Stimulated activated CD8-positive, alpha-beta memory T cell treated with anti-CD3 and anti-CD28 coated beads, Interleukin-15, amount 100 ng/mL, for 48 hours (primary cell): Measurements from ENCODE around the gene ADAD1.
"Not testable (repeated sequence)": the region's sequence is repeated elsewhere in the genome, so short reads cannot be mapped to it uniquely, and the experiment has no call there.

Experiments
- DNase-seq, 2 donors: peaks; one replicate each; pipeline ENCODE4 v3.0.0-alpha.2; 2020; ENCODE audit warnings: low read depth in 2 of 2

The ADAD1 gene

GRCh38 chr4:122378711-122379110 lies at the start of gene ADAD1:
Gene ADAD1 (plus strand): TSS chr4:122379011. CDS start chr4:122380070, 1,059 bp downstream.
- no peak for DNase-seq

GRCh38 chr4:122329876-122330565 lies 48.8 kb upstream of the ADAD1 start:
- DNase-seq, result no peak

GRCh38 chr4:122331195-122331594 lies 47.6 kb upstream of the ADAD1 start:
- no peak for DNase-seq

- no peak for DNase-seq
Measured at GRCh38 chr4:122334828-122335227, 44.0 kb upstream of the ADAD1 start.

- DNase-seq, result no peak
Measured at GRCh38 chr4:122341886-122342285, 36.9 kb upstream of the ADAD1 start.

- DNase-seq, result no peak
Measured at GRCh38 chr4:122346036-122346435, 32.8 kb upstream of the ADAD1 start.

- no peak for DNase-seq
Measured at GRCh38 chr4:122346503-122346902, 32.3 kb upstream of the ADAD1 start.

- no peak for DNase-seq
Measured at GRCh38 chr4:122356317-122356808, 22.4 kb upstream of the ADAD1 start.

- DNase-seq, result no peak
Measured at GRCh38 chr4:122360754-122361153, 18.1 kb upstream of the ADAD1 start.

GRCh38 chr4:122364700-122365404 lies 14.0 kb upstream of the ADAD1 start:
- DNase-seq, result no peak

GRCh38 chr4:122368786-122369185 lies 10.0 kb upstream of the ADAD1 start:
- not testable (repeated sequence) for DNase-seq

GRCh38 chr4:122377352-122377751 lies 1.5 kb upstream of the ADAD1 start:
- DNase-seq, result no peak

GRCh38 chr4:122379239-122379638 lies 428 bp downstream of the ADAD1 start:
- no peak for DNase-seq

GRCh38 chr4:122383341-122383740 lies 4.5 kb downstream of the ADAD1 start:
- no peak for DNase-seq

- DNase-seq, result no peak
Measured at GRCh38 chr4:122384245-122384644, 5.4 kb downstream of the ADAD1 start.

GRCh38 chr4:122393276-122393675 lies 14.5 kb downstream of the ADAD1 start:
- no peak for DNase-seq

GRCh38 chr4:122403861-122404260 lies 25.1 kb downstream of the ADAD1 start:
- DNase-seq, result no peak

GRCh38 chr4:122412547-122412946 lies 33.7 kb downstream of the ADAD1 start:
- no peak for DNase-seq

GRCh38 chr4:122423246-122423645 lies 44.4 kb downstream of the ADAD1 start:
- DNase-seq, result no peak

- no peak for DNase-seq
Measured at GRCh38 chr4:122431351-122431750, 52.5 kb downstream of the ADAD1 start.

- no peak for DNase-seq
Measured at GRCh38 chr4:122434285-122434684, 55.5 kb downstream of the ADAD1 start.

GRCh38 chr4:122450847-122451246 lies 72.0 kb downstream of the ADAD1 start:
- no peak for DNase-seq

GRCh38 chr4:122453384-122453995 lies 74.7 kb downstream of the ADAD1 start:
- DNase-seq, result no peak
